K562 (cell line): ENCODE measurements around the gene EFNB3. TPM values are rescaled to one million over a fixed set of nuclear protein-coding genes. Genes with fewer than 3 reads are reported as not detected.

ENCODE experiments used
- FOXK1 ChIP-seq: sonication (generic); formaldehyde crosslinking; IDR thresholded peaks from 2 replicates; pipeline ENCODE4 v1.8.0; 2022; ENCODE audit warnings: missing genetic modification reagents, mild to moderate bottlenecking, borderline replicate concordance
- FOXP1 ChIP-seq: sonication (generic); formaldehyde crosslinking; IDR thresholded peaks from 2 replicates; pipeline ENCODE4 v1.8.0; 2022; ENCODE audit warnings: mild to moderate bottlenecking, missing genetic modification reagents
- KDM5B ChIP-seq: fragments of 200-600 bp; sonication (generic); IDR thresholded peaks from 2 replicates; pipeline ENCODE4 v1.6.1; 2012; ENCODE audit warnings: low read depth, mild to moderate bottlenecking, moderate library complexity, low read length, control low read depth, inconsistent platforms; ENCODE audit not compliant: insufficient replicate concordance
- RFX1 ChIP-seq: fragments of 450-650 bp; IDR thresholded peaks from 2 replicates; pipeline ENCODE4 v1.6.1; 2016; ENCODE audit warnings: mild to moderate bottlenecking, moderate library complexity
- SMAD3 ChIP-seq: fragments of 450-650 bp; formaldehyde crosslinking; conservative IDR thresholded peaks from 2 replicates; pipeline ENCODE4 v1.4.0; 2020; ENCODE audit warnings: mild to moderate bottlenecking
- TRIM24 ChIP-seq, 2 experiments: fragments of 450-650 bp; IDR thresholded peaks; 2 replicates each; pipeline ENCODE4 v1.6.1; 2016
- ZNF175 ChIP-seq: fragments of 200-800 bp; sonication (Bioruptor generic); IDR thresholded peaks from 2 replicates; pipeline ENCODE4 v1.6.1; 2016; ENCODE audit warnings: low read depth, mild to moderate bottlenecking, missing genetic modification characterization, missing compliant biosample characterization
- ZNF347 ChIP-seq: fragments of 450-650 bp; formaldehyde crosslinking; IDR thresholded peaks from 2 replicates; pipeline ENCODE4 v1.4.0; 2020; ENCODE audit warnings: low read depth, mild to moderate bottlenecking, moderate library complexity
- ZNF699 ChIP-seq: fragments of 250-450 bp; sonication (Bioruptor Pico); IDR thresholded peaks from 2 replicates; pipeline ENCODE4 v1.8.0; 2021; ENCODE audit warnings: mild to moderate bottlenecking, moderate library complexity; ENCODE audit not compliant: insufficient replicate concordance
- polyA plus RNA-seq, 8 experiments: library from polyadenylated mRNA; depleted of rRNA in 4 of 8; stranded (reverse) in 5 of 8; unstranded in 3 of 8; fragments of >200 nt; fragmentation: Nextera tagmentation in 2 of 8; fragmentation: Illumina TruSeq in 1 of 8; extraction: Ambion mirVana in 2 of 8; extraction: Trizol in 1 of 8; gene quantifications; 2 replicates each; pipeline versions ENCODE4 v1.2.1 to v1.2.3, GENCODE V29; 2011 to 2014; ENCODE audit warnings: inconsistent platforms in 1 of 8, missing spikeins in 1 of 8
- total RNA-seq, 7 experiments: library from RNA; depleted of rRNA in 6 of 7; stranded (reverse); fragments of >200 nt in 6 of 7; fragmentation: Illumina TruSeq in 2 of 7; extraction: Trizol in 2 of 7; gene quantifications; 2 replicates each; pipeline versions ENCODE4 v1.2.1 to v1.2.3, GENCODE V29; 2011 to 2021; ENCODE audit warnings: low replicate concordance in 1 of 7
- TF ChIP-seq, protein P1 (sequence below): sonication (generic); IDR thresholded peaks from 2 replicates; pipeline ENCODE4 v1.6.1; 2016
- TF ChIP-seq, protein P2 (sequence below), 2 experiments: IDR thresholded peaks; 2 replicates each; pipeline ENCODE4 v1.6.1; 2012; ENCODE audit warnings: improper control_type of control experiment in 2 of 2, low read depth in 2 of 2, low read length in 2 of 2, borderline replicate concordance in 1 of 2
- TF ChIP-seq, protein P3 (sequence below): sonication (generic); formaldehyde crosslinking; IDR thresholded peaks from 2 replicates; pipeline ENCODE4 v1.8.0; 2022; ENCODE audit warnings: missing genetic modification reagents, mild to moderate bottlenecking, moderate library complexity, borderline replicate concordance
- TF ChIP-seq, protein P4 (sequence below): fragments of 450-650 bp; formaldehyde crosslinking; IDR thresholded peaks from 2 replicates; pipeline ENCODE4 v1.4.0; 2020; ENCODE audit warnings: mild to moderate bottlenecking, moderate library complexity

EFNB3 gene
- total and polyA plus RNA-seq, 9 of the 15 experiments (the other 6 are each of a cell fraction or from before 2014, with no cell fraction given), result not detected

DNA sequence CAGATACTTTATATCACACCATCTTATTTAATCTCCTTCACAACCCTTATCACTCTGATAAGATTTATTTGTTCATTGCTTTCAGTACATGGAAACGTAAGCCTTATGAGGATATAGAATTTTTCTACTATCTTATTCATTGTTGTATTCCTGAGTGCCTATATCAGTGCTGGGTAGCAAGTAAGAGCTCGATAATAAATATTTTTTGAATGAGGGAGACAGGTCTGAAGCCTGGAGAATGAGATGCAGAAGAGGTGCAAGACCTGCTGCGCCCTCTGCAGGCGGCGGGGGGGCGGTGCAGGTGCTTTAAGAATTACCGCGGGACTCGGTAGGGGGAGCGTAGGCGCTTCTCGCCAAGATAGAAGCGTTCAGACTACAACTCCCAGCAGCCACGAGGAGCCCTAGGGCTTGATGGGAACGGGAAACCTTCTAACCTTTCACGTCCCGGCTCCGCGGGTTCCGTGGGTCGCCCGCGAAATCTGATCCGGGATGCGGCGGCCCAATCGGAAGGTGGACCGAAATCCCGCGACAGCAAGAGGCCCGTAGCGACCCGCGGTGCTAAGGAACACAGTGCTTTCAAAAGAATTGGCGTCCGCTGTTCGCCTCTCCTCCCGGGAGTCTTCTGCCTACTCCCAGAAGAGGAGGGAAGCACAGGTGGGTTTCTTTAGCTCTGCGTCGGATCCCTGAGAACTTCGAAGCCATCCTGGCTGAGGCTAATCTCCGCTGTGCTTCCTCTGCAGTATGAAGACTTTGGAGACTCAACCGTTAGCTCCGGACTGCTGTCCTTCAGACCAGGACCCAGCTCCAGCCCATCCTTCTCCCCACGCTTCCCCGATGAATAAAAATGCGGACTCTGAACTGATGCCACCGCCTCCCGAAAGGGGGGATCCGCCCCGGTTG, 16.8 kb upstream of the EFNB3 start, which contains the start of gene WRAP53 (continued):
- no peak for TF ChIP-seq SMAD3
- peak; percentile 70 for TF ChIP-seq RFX1
- no peak for TF ChIP-seq ZNF347
- TF ChIP-seq, protein P1, sequence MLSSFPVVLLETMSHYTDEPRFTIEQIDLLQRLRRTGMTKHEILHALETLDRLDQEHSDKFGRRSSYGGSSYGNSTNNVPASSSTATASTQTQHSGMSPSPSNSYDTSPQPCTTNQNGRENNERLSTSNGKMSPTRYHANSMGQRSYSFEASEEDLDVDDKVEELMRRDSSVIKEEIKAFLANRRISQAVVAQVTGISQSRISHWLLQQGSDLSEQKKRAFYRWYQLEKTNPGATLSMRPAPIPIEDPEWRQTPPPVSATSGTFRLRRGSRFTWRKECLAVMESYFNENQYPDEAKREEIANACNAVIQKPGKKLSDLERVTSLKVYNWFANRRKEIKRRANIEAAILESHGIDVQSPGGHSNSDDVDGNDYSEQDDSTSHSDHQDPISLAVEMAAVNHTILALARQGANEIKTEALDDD, result no peak
- no peak for TF ChIP-seq TRIM24 (IDR thresholded peaks at IDR 0.05)
- TF ChIP-seq KDM5B, result peak; percentile 63
- TF ChIP-seq, protein P2, sequence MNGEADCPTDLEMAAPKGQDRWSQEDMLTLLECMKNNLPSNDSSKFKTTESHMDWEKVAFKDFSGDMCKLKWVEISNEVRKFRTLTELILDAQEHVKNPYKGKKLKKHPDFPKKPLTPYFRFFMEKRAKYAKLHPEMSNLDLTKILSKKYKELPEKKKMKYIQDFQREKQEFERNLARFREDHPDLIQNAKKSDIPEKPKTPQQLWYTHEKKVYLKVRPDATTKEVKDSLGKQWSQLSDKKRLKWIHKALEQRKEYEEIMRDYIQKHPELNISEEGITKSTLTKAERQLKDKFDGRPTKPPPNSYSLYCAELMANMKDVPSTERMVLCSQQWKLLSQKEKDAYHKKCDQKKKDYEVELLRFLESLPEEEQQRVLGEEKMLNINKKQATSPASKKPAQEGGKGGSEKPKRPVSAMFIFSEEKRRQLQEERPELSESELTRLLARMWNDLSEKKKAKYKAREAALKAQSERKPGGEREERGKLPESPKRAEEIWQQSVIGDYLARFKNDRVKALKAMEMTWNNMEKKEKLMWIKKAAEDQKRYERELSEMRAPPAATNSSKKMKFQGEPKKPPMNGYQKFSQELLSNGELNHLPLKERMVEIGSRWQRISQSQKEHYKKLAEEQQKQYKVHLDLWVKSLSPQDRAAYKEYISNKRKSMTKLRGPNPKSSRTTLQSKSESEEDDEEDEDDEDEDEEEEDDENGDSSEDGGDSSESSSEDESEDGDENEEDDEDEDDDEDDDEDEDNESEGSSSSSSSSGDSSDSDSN (IDR thresholded peaks at IDR 0.05; ENCODE audit: borderline replicate concordance in 1 of 2, low read depth in 2 of 2, low read length in 2 of 2), result no peak
- no peak for TF ChIP-seq FOXP1 (CRISPR knock-in tag)
- TF ChIP-seq FOXK1 (CRISPR knock-in tag), result no peak
- no peak for TF ChIP-seq ZNF699 (CRISPR knock-in tag)
- TF ChIP-seq, protein P3, sequence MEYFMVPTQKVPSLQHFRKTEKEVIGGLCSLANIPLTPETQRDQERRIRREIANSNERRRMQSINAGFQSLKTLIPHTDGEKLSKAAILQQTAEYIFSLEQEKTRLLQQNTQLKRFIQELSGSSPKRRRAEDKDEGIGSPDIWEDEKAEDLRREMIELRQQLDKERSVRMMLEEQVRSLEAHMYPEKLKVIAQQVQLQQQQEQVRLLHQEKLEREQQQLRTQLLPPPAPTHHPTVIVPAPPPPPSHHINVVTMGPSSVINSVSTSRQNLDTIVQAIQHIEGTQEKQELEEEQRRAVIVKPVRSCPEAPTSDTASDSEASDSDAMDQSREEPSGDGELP (CRISPR knock-in tag), result peak; percentile 45; the same call in 1 of the 2 replicates
- TF ChIP-seq, protein P4, sequence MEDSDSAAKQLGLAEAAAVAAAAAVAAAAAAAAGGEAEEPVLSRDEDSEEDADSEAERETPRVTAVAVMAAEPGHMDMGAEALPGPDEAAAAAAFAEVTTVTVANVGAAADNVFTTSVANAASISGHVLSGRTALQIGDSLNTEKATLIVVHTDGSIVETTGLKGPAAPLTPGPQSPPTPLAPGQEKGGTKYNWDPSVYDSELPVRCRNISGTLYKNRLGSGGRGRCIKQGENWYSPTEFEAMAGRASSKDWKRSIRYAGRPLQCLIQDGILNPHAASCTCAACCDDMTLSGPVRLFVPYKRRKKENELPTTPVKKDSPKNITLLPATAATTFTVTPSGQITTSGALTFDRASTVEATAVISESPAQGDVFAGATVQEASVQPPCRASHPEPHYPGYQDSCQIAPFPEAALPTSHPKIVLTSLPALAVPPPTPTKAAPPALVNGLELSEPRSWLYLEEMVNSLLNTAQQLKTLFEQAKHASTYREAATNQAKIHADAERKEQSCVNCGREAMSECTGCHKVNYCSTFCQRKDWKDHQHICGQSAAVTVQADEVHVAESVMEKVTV, result peak; percentile 60
- no peak for TF ChIP-seq ZNF175 (CRISPR knock-in tag)
